ENCODE measurements around the gene LSM10. TPM values are rescaled to one million over a fixed set of nuclear protein-coding genes. Genes with fewer than 3 reads are reported as not detected.

The LSM10 gene
- total and polyA plus RNA-seq, 2 experiments from 2014 or later, result 27.5 to 98.9 TPM

- Histone ChIP-seq H3K27me3 (ENCODE audit: insufficient read depth) (no peaks in the 10 kb centered on the region), H3K79me2 (replicated peaks; ENCODE audit: insufficient read depth) (peaks cover 67% of the 10 kb centered on the region), H3K9me2 (ENCODE audit: insufficient read depth) (no peaks in the 10 kb centered on the region), H3F3A (replicated peaks; ENCODE audit: low read depth) (peaks cover 9% of the 10 kb centered on the region), H2AFZ (no peak overlapping the region), H4K20me1 (replicated peaks; ENCODE audit: insufficient read depth) (peaks cover 11% of the 10 kb centered on the region; the same call in 1 of the 2 replicates), H3K4me3 (no peak overlapping the region), H3K27ac (ENCODE audit: low read depth) (no peak overlapping the region), H3K36me3 (ENCODE audit: insufficient read depth) (no peaks in the 10 kb centered on the region; the same call in 1 of the 2 replicates), H3K4me2 (0 out of 2 replicates have a peak overlapping the region, but pooled peaks have one; percentile 16), H3K4me1 (ENCODE audit: insufficient read depth) (peaks cover 40% of the 10 kb centered on the region)
- TF ChIP-seq ZNF331 (CRISPR knock-in tag; IDR thresholded peaks at IDR 0.05; ENCODE audit: low read depth) (no peak), POLR2AphosphoS5 (IDR thresholded peaks at IDR 0.05; ENCODE audit: low read depth) (no peak), REST (IDR thresholded peaks at IDR 0.05; ENCODE audit: unreplicated experiment) (no peak), CTCF (conservative IDR thresholded peaks at IDR 0.05; ENCODE audit: low read depth in 2 of 2) (peak; percentile 86 to 90), EZH2phosphoT487 (IDR thresholded peaks at IDR 0.05; ENCODE audit: unreplicated experiment) (no peak)
- Mint-ChIP-seq H3K36me3 (ENCODE audit: low read depth) (0 out of 3 replicates have a peak, but pooled peaks cover 4% of the 10 kb centered on the region), H3K27me3 (ENCODE audit: insufficient read depth, low read depth, poor library complexity) (peaks cover 4% of the 10 kb centered on the region), H3K27ac (peak overlapping the region; percentile 74), H3K9me3 (no peaks in the 10 kb centered on the region), H3K4me1 (peaks cover 51% of the 10 kb centered on the region), H3K4me3 (no peak overlapping the region; the same call in 2 of the 3 replicates)
- peak; percentile 77 for ATAC-seq
- DNase-seq (ENCODE audit: low spot score), result peak; percentile 95
These were observed 28.4 kb downstream of the LSM10 start for GRCh38 chr1:36369061-36369861.

GRCh38 chr1:36367798-36368197 is 29.9 kb downstream of the LSM10 start:
- Mint-ChIP-seq H3K36me3 (ENCODE audit: low read depth) (peaks cover 9% of the 10 kb centered on the region; the same call in 2 of the 3 replicates), H3K9me3 (no peaks in the 10 kb centered on the region), H3K27ac (no peak overlapping the region; the same call in 1 of the 2 replicates), H3K4me3 (no peak overlapping the region), H3K4me1 (peaks cover 36% of the 10 kb centered on the region), H3K27me3 (ENCODE audit: insufficient read depth, low read depth, poor library complexity) (peaks cover 9% of the 10 kb centered on the region)
- Histone ChIP-seq H3K4me2 (no peak overlapping the region), H3K27ac (ENCODE audit: low read depth) (no peak overlapping the region), H3K79me2 (replicated peaks; ENCODE audit: insufficient read depth) (peaks cover 70% of the 10 kb centered on the region), H3K4me3 (no peak overlapping the region), H3K9me2 (ENCODE audit: insufficient read depth) (no peaks in the 10 kb centered on the region), H3K4me1 (ENCODE audit: insufficient read depth) (peaks cover 26% of the 10 kb centered on the region), H3K27me3 (ENCODE audit: insufficient read depth) (no peaks in the 10 kb centered on the region), H3F3A (replicated peaks; ENCODE audit: low read depth) (peaks cover 6% of the 10 kb centered on the region; the same call in 1 of the 2 replicates), H2AFZ (no peak overlapping the region), H4K20me1 (replicated peaks; ENCODE audit: insufficient read depth) (peaks cover 11% of the 10 kb centered on the region; the same call in 1 of the 2 replicates), H3K36me3 (ENCODE audit: insufficient read depth) (no peaks in the 10 kb centered on the region; the same call in 1 of the 2 replicates)
- ATAC-seq (no peak), DNase-seq (ENCODE audit: low spot score) (no peak)
- no peak for TF ChIP-seq ZNF331 (CRISPR knock-in tag; IDR thresholded peaks at IDR 0.05; ENCODE audit: low read depth)
- TF ChIP-seq CTCF (conservative IDR thresholded peaks at IDR 0.05; ENCODE audit: low read depth in 2 of 2), result no peak
- no peak for TF ChIP-seq STAT1 (IDR thresholded peaks at IDR 0.05; ENCODE audit: unreplicated experiment)
- no peak for TF ChIP-seq CREB1 (CRISPR knock-in tag; IDR thresholded peaks at IDR 0.05; ENCODE audit: low read depth)

All from GM23338 (cell line).